Activated T-helper 2 cell treated with anti-CD3 and anti-CD28 coated beads, Interferon-gamma antibody, Interleukin-2, Interleukin-4, amounts not matched to agents 10 μg/mL and 5 μg/mL and 100 μg/mL, durations not matched to agents 14 hours and 24 hours and 36 hours (primary cell): ENCODE measurements around the gene COA8. TPM values are rescaled to one million over a fixed set of nuclear protein-coding genes. Genes with fewer than 3 reads are reported as not detected.
"Not testable (repeated sequence)": the region's sequence is repeated elsewhere in the genome, so short reads cannot be mapped to it uniquely, and the experiment has no call there.

Experiments used
- DNase-seq: peaks from one replicate; pipeline ENCODE4 v3.0.0; 2021; ENCODE audit warnings: low spot score
- H3K27ac Mint-ChIP-seq: one replicate; pipeline ENCODE4 v1.8.0; 2021; ENCODE audit warnings: mixed read lengths
- H3K27me3 Mint-ChIP-seq: one replicate; pipeline ENCODE4 v1.8.0; 2021; ENCODE audit warnings: low read depth, mixed read lengths
- H3K36me3 Mint-ChIP-seq: one replicate; pipeline ENCODE4 v1.8.0; 2021; ENCODE audit warnings: low read depth, mixed read lengths
- H3K4me1 Mint-ChIP-seq: one replicate; pipeline ENCODE4 v1.8.0; 2021; ENCODE audit warnings: low read depth, mixed read lengths
- H3K4me3 Mint-ChIP-seq: one replicate; pipeline ENCODE4 v1.8.0; 2021; ENCODE audit warnings: low read depth, mild to moderate bottlenecking, moderate library complexity, mixed read lengths
- H3K9me3 Mint-ChIP-seq: one replicate; pipeline ENCODE4 v1.8.0; 2021; ENCODE audit warnings: mixed read lengths
- intact Hi-C: fragments of 100-400 bp; cut with micrococcal nuclease; formaldehyde crosslinking; loops from one replicate; pipeline ENCODE4 v1.15.1; 2023
- total RNA-seq: library from RNA; stranded (reverse); gene quantifications from 2 replicates; pipeline ENCODE4 v1.2.3, GENCODE V29; 2022

The COA8 gene
- total RNA-seq, 1 donor from 2014 or later: 31.9 TPM

DNA sequence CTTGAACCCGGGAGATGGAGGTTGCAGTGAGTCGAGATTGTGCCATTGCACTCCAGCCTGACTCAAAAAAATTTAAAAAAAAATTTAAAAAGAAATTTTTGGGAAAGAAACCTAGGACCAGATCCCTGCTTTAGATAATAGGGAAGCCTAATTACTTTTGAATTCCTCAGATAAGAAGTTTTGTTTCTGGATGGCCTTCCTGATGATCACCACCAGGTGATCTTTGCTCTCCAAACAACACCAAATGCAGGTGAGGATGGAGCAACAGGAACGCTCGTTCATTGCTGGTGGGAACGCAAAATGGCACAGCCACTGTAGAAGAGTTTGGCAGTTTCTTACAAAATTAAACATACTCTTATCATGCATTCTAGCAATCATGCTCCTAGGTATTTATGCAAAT lies 37.7 kb downstream of the COA8 start:
- intact Hi-C loops: no loop called here
- H3K4me1 Mint-ChIP-seq: no peaks in the 10 kb centered on the region
- DNase-seq: no peak
- no peak overlapping the region for H3K27ac Mint-ChIP-seq
- H3K4me3 Mint-ChIP-seq: no peak overlapping the region
- H3K27me3 Mint-ChIP-seq: no peaks in the 10 kb centered on the region
- H3K9me3 Mint-ChIP-seq: no peaks in the 10 kb centered on the region
- H3K36me3 Mint-ChIP-seq: no peaks in the 10 kb centered on the region

DNA sequence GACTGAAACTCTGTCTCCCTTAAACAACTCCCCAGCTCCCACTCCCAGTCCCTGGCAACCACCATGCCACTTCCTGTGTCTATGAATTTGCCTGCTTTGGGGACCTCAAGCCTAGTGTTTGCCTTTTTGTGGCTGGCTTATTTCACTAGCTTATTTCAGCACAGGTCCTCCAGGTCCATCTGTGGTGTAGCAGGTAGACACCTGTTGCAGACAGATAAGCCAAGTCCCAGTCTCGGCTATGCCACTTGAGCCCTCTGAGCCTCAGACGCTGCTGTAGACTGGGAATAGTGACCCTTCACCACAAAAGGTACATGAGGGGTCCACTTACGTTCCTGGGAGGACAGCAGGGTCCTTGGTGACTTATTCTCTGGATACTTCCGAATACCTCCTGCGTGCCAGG lies 41.9 kb downstream of the COA8 start:
- H3K36me3 Mint-ChIP-seq: no peaks in the 10 kb centered on the region
- H3K4me1 Mint-ChIP-seq: peaks cover 16% of the 10 kb centered on the region
- peaks cover 21% of the 10 kb centered on the region for H3K27me3 Mint-ChIP-seq
- no peak overlapping the region for H3K27ac Mint-ChIP-seq
- H3K9me3 Mint-ChIP-seq: no peaks in the 10 kb centered on the region
- H3K4me3 Mint-ChIP-seq: no peak overlapping the region
- no peak for DNase-seq
- intact Hi-C loops: no loop called here

DNA sequence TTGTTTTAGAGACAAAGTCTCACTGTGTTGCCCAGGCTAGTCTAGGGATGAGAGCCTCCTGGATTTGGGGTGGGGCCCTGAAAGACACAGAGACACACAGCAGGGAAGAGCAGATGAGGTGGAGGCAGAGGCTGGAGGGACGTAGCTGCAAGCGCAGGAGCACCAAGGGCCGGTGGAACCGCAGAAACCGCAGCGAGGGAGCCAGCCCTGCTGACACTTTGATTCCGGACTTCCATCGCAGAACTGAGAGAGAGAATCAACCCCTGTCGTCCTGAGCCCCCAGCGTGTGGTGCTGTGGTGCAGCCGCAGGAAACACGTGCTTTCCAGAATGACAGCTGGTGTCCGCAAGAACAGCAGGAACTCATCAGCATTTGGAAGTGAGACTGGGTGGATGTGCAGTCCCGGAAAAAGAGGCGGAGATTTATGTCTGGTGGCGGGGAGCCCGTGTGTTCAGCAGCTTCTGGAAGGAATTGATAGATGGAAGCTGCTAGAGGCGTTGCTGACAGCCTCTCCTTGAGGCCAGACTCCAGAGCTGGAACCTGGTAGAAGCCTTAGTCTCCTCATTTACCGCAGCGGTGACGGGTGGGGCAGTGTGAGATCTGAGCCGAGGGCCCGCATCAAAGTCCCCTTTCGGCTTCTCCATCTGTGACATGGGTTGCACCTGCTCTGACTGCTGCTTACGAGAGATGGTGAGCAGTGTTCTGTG lies 44.4 kb downstream of the COA8 start:
- peaks cover 21% of the 10 kb centered on the region for H3K27me3 Mint-ChIP-seq
- peaks cover 14% of the 10 kb centered on the region for H3K9me3 Mint-ChIP-seq
- H3K36me3 Mint-ChIP-seq: no peaks in the 10 kb centered on the region
- peaks cover 16% of the 10 kb centered on the region for H3K4me1 Mint-ChIP-seq
- DNase-seq: peak; percentile 58
- no peak overlapping the region for H3K27ac Mint-ChIP-seq
- intact Hi-C loops: no loop called here
- H3K4me3 Mint-ChIP-seq: peak overlapping the region; percentile 70

DNA sequence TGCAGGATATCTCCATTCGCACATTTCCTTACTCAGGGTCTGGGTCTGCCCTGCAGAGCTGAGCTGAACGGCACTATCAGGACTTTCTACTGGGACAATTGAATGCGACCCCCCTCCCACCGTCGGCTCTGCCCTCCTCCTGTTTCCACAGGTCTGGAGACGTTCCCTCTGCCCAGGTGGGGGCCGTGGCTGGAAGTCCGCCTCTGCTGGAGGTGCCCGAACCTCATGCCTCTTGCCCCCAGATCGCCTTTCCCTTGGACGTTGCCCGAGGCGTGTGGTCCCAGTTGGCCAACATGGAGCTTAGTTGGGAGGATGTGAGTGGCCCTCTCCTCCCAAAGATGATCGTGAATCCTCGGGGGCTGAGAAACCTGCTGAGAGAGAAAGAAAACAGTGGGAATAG lies 45.1 kb downstream of the COA8 start:
- Mint-ChIP-seq H3K27me3 (peaks cover 21% of the 10 kb centered on the region), H3K36me3 (no peaks in the 10 kb centered on the region), H3K9me3 (peaks cover 14% of the 10 kb centered on the region), H3K4me3 (peak overlapping the region; percentile 70), H3K4me1 (peaks cover 16% of the 10 kb centered on the region), H3K27ac (no peak overlapping the region)
- no peak for DNase-seq
- intact Hi-C loops: no loop called here

DNA sequence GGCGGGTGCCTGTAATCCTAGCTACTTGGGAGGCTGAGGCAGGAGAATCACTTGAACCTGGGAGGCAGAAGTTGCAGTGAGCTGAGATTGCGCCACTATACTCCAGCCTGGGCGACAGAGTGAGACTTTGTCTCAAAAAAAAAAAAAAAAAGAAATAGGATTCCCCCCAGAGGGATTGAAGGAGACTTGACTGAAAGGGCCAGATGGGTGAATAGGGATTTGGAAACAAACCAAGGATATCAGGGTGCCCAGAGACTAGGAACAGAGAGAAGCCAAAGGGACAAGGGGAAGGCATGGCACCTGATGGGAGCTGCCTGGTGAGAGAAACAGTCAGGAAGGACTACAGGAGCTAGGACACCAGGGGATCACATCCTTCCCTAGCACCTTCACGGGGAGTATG lies 46.3 kb downstream of the COA8 start:
- H3K4me3 Mint-ChIP-seq, intact Hi-C loops, H3K36me3 Mint-ChIP-seq, DNase-seq, H3K27ac Mint-ChIP-seq: not testable (repeated sequence)
- Mint-ChIP-seq H3K9me3 (peaks cover 14% of the 10 kb centered on the region), H3K27me3 (peaks cover 21% of the 10 kb centered on the region), H3K4me1 (peaks cover 16% of the 10 kb centered on the region)

DNA sequence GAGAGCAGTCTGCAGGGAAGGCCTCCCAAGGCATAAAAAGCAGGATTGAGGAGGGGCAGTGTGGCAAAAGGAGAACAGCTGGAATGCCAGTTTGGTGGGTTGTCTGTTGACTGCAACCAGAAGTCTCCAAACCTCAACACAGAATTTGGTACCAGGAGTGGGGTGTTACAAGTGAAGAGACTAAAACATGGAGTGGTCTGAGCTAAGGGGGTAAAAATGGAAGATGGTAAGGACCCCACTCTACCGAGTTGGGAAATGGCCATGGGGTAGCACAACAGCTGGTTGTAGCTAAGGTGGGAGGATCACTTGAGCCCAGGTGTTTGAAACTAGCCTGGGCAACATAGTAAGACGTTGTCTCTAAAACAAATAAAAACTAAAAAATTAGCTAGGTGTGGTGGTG lies 48.5 kb downstream of the COA8 start:
- Mint-ChIP-seq H3K4me3 (no peak overlapping the region), H3K4me1 (peaks cover 16% of the 10 kb centered on the region), H3K27ac (no peak overlapping the region), H3K27me3 (peaks cover 21% of the 10 kb centered on the region), H3K36me3 (no peaks in the 10 kb centered on the region), H3K9me3 (peaks cover 14% of the 10 kb centered on the region)
- no peak for DNase-seq
- intact Hi-C loops: no loop called here

DNA sequence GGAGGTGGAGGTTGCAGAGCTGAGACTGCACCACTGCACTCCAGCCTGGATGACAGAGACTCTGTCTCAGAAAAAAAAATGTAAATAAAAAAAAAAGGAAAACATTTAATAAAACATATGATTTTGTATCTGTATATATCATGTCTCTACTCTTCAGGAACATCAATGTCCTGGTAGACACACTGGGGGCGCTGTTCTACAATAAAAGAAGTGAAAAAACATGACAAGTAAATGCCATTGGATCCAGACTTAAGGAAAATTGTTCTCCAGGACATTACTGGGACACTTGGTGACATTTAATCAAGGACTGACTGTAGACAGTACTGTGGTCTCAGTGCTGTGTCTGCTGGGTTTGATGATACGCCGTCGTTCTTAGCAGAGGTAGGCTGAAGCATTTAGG lies 50.8 kb downstream of the COA8 start:
- Mint-ChIP-seq H3K9me3 (peaks cover 14% of the 10 kb centered on the region), H3K27ac (no peak overlapping the region), H3K4me1 (no peaks in the 10 kb centered on the region), H3K36me3 (no peaks in the 10 kb centered on the region), H3K27me3 (peaks cover 1% of the 10 kb centered on the region), H3K4me3 (no peak overlapping the region)
- no peak for DNase-seq
- intact Hi-C loops: no loop called here

DNA sequence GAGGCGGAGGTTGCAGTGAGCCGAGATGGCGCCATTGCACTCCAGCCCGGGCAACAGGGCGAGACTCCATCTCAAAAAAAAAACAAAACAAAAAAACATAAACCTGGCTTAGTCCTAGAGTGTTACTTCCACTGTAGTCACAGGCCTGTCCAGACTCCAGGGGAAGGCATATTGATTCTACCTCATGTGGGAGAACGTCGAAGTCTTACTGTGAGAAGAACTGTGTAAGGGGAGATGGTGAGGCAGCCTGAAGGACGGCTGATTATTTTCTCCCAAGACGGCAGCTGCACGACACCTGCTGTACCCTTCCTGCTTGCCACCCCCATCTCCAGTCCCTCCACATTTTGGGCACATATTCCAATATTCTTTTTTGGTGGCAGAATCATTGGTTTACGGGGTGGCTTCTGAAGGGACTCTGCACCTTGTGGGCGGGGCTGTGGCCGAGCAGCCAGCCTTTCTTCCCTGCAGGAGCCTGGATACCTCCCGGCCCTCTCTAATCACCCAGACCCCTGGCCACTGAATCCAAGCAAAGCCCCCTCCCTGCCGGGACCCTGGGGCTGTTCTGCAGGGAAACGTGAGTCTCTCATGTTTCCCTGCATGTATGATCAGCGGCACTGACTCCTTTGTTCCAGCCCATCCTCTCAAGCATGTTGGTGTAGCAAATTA lies 54.0 kb downstream of the COA8 start:
- Mint-ChIP-seq H3K27ac (no peak overlapping the region), H3K4me3 (no peak overlapping the region), H3K4me1 (no peaks in the 10 kb centered on the region), H3K36me3 (no peaks in the 10 kb centered on the region), H3K9me3 (peaks cover under 1% of the 10 kb centered on the region), H3K27me3 (peaks cover 3% of the 10 kb centered on the region)
- DNase-seq: no peak
- intact Hi-C loops: no loop called here

DNA sequence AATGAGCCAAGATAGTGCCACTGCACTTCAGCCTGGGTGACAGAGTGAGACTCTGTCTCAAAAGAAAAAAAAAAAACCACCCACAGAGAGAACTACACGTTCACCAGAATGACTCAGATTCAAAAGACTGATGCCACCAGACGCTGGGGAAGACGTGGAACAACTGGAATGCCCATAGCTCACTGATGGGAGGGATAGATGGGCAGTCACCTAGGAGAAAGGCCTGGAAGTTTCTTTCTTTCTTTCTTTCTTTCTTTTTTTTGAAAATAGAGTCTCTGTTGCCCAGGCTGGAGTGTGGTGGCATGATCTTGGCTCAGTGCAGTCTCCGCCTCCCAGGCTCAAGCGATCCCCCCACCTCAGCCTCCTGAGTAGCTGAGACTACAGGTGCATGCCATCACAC lies 56.3 kb downstream of the COA8 start:
- H3K36me3 Mint-ChIP-seq: no peaks in the 10 kb centered on the region

DNA sequence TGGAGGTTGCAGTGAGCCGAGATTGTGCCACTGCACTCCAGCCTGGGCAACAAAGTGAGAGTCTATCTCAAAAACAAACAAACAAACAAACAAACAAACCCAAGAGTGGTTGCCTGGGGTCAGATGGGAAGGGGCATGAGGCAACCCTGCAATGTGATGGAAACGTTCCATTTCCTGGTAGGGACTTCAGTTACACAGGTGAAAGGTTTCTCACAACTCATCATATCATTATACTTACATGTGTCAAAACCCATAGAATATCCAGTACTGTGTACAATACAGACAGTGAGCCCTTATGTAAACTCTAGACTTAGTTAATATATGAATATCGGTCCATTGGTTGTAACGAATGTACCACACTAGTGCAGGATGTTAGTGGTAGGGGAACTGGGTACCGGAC lies 59.1 kb downstream of the COA8 start:
- Mint-ChIP-seq H3K27me3 (peaks cover 3% of the 10 kb centered on the region), H3K36me3 (no peaks in the 10 kb centered on the region), H3K27ac (no peak overlapping the region), H3K4me1 (peaks cover 8% of the 10 kb centered on the region), H3K4me3 (no peak overlapping the region), H3K9me3 (no peaks in the 10 kb centered on the region)
- intact Hi-C loops: loop anchor here (10.0 kb wide), 1 partner anchor 93 kb away; the partner anchor contains the start of genes XRCC3 and ZFYVE21
- DNase-seq: no peak

More for the DNA sequence above, 56.3 kb downstream of the COA8 start:
- no peak overlapping the region for H3K27ac Mint-ChIP-seq
- no peak overlapping the region for H3K4me3 Mint-ChIP-seq
- no peak for DNase-seq
- intact Hi-C loops: no loop called here
- no peaks in the 10 kb centered on the region for H3K9me3 Mint-ChIP-seq
- no peaks in the 10 kb centered on the region for H3K4me1 Mint-ChIP-seq
- H3K27me3 Mint-ChIP-seq: peaks cover 3% of the 10 kb centered on the region

DNA sequence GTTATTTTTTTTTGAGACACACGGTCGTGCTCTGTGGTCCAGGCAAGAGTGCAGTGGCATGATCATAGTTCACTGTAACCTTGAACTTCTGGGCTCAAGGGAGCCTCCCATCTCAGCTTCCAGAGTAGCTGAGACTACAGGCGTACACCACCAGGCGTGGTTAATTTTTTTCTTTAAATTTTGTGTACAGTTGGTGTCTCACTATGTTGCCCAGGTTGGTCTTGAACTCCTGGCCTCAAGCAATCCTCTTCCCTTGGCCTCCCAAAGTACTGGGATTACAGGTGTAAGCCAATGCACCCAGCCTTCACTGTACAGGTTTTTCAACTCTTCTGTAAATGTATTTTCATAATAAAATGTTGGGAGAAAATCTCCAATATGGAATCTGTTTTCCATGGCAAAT lies 60.5 kb downstream of the COA8 start:
- H3K27ac Mint-ChIP-seq: no peak overlapping the region
- no peaks in the 10 kb centered on the region for H3K36me3 Mint-ChIP-seq
- no peak overlapping the region for H3K4me3 Mint-ChIP-seq
- no peak for DNase-seq
- H3K4me1 Mint-ChIP-seq: peaks cover 11% of the 10 kb centered on the region
- no peaks in the 10 kb centered on the region for H3K9me3 Mint-ChIP-seq
- intact Hi-C loops: loop anchor here (10.0 kb wide), 1 partner anchor 91 kb away; the partner anchor contains the start of genes XRCC3 and ZFYVE21
- peaks cover 3% of the 10 kb centered on the region for H3K27me3 Mint-ChIP-seq

DNA sequence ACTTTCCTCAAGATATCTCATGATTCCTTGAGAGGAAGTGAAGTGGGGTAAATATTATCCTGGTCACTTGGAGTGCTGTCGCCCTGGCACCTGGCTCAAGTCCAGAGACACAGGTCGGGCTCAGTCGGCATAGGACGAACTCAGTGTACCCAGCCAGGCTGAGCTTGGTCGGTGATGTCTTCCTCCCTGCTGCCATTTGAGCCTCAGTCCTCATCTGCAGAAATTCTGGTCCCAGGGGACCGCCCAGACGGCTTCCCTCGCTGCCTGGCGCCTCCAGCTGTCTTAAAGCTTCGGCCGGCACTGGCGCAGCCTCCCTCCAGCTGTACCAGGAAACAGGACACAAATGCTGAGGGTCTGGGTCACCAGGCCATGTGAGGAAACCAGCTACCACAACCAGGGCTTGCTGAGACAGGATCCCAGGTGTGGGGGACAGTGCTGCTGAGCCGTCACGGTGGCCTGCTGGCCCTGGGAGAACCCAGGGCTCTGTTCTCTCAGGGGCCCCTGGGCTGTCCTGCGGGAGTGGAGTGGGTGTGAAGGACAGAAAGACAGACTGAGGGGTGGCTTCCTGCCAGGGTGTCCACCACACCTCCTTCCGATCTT lies 61.2 kb downstream of the COA8 start:
- H3K4me3 Mint-ChIP-seq: no peak overlapping the region
- H3K27me3 Mint-ChIP-seq: peaks cover 3% of the 10 kb centered on the region
- no peak for DNase-seq
- H3K36me3 Mint-ChIP-seq: no peaks in the 10 kb centered on the region
- no peak overlapping the region for H3K27ac Mint-ChIP-seq
- peaks cover 11% of the 10 kb centered on the region for H3K4me1 Mint-ChIP-seq
- intact Hi-C loops: loop anchor here (10.0 kb wide), 1 partner anchor 91 kb away; the partner anchor contains the start of genes XRCC3 and ZFYVE21
- H3K9me3 Mint-ChIP-seq: no peaks in the 10 kb centered on the region

DNA sequence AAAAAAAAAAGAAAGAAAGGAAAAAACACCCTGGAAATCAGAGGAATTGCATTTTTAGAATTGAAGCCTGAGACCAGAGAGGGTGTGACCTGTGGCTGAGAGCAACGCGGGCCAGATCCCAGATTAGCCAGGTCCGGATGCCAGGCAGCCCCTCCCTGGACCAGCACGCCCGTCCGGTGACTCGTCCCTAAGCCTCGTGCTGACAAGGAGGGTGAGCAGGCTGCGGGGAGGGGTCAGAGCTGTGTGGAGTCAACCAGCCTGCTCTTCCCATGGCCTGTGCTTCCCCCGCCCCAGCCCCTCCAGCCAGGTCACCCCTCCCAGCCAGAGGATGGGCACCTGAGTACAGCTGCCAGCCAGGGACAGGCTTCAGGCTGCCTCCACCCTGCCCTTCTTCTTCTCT lies 62.1 kb downstream of the COA8 start:
- intact Hi-C loops: loop anchor here (5.0 to 10.0 kb wide), 2 partner anchors 90 to 297 kb away; partner anchors contain the start of genes XRCC3 and ZFYVE21
- H3K27me3 Mint-ChIP-seq: peaks cover 3% of the 10 kb centered on the region
- DNase-seq: no peak

More for the DNA sequence above, 62.1 kb downstream of the COA8 start:
- no peak overlapping the region for H3K27ac Mint-ChIP-seq
- H3K4me1 Mint-ChIP-seq: peaks cover 11% of the 10 kb centered on the region
- H3K4me3 Mint-ChIP-seq: peak overlapping the region; percentile 24
- peaks cover under 1% of the 10 kb centered on the region for H3K36me3 Mint-ChIP-seq
- no peaks in the 10 kb centered on the region for H3K9me3 Mint-ChIP-seq
